KMS-11 (cell line): ENCODE data around the gene RAPGEF5.

ENCODE experiments used
- H2AFZ ChIP-seq: fragments of 200-600 bp; sonication (generic); 2 replicates; pipeline ENCODE4 v1.6.1; 2016; ENCODE audit warnings: antibody characterized with exemption, mixed run types, low read depth
- H3K27ac ChIP-seq: fragments of 200-600 bp; sonication (generic); 2 replicates; pipeline ENCODE4 v1.6.1; 2016; ENCODE audit warnings: mild to moderate bottlenecking, mixed run types
- H3K27me3 ChIP-seq: fragments of 200-600 bp; sonication (generic); 2 replicates; pipeline ENCODE4 v1.6.1; 2017; ENCODE audit warnings: mild to moderate bottlenecking, low read depth, mixed run types, moderate library complexity; ENCODE audit not compliant: insufficient read depth
- H3K36me3 ChIP-seq: fragments of 200-600 bp; sonication (generic); 2 replicates; pipeline ENCODE4 v1.6.1; 2017; ENCODE audit warnings: mild to moderate bottlenecking, mixed run types; ENCODE audit not compliant: insufficient read depth
- H3K4me1 ChIP-seq: fragments of 200-600 bp; sonication (generic); 2 replicates; pipeline ENCODE4 v1.6.1; 2016; ENCODE audit warnings: mild to moderate bottlenecking, low read depth, mixed run types; ENCODE audit not compliant: poor library complexity, severe bottlenecking
- H3K4me2 ChIP-seq: fragments of 200-600 bp; sonication (generic); 2 replicates; pipeline ENCODE4 v1.7.0; 2016; ENCODE audit warnings: mild to moderate bottlenecking, mixed run types
- H3K4me3 ChIP-seq: fragments of 200-600 bp; sonication (generic); IDR thresholded peaks from 2 replicates; pipeline ENCODE4 v1.6.1; 2017; ENCODE audit warnings: low read depth, low read length, mixed read lengths; ENCODE audit not compliant: insufficient read depth
- H3K79me2 ChIP-seq: fragments of 200-600 bp; sonication (generic); 2 replicates; pipeline ENCODE4 v1.6.1; 2016; ENCODE audit warnings: low read depth, mixed run types; ENCODE audit not compliant: insufficient read depth
- H3K9ac ChIP-seq: fragments of 200-600 bp; sonication (generic); 2 replicates; pipeline ENCODE4 v1.6.1; 2016; ENCODE audit warnings: mild to moderate bottlenecking, mixed run types
- H4K20me1 ChIP-seq: fragments of 200-600 bp; sonication (generic); 2 replicates; pipeline ENCODE4 v1.6.1; 2016; ENCODE audit warnings: mild to moderate bottlenecking, mixed run types; ENCODE audit not compliant: insufficient read depth
- TF ChIP-seq, protein P1 (sequence below): fragments of 200-600 bp; sonication (generic); conservative IDR thresholded peaks from 2 replicates; pipeline ENCODE4 v1.6.1; 2017; ENCODE audit warnings: low read depth, mild to moderate bottlenecking, antibody characterized with exemption, low read length, moderate library complexity, mixed read lengths

RAPGEF5 gene

DNA sequence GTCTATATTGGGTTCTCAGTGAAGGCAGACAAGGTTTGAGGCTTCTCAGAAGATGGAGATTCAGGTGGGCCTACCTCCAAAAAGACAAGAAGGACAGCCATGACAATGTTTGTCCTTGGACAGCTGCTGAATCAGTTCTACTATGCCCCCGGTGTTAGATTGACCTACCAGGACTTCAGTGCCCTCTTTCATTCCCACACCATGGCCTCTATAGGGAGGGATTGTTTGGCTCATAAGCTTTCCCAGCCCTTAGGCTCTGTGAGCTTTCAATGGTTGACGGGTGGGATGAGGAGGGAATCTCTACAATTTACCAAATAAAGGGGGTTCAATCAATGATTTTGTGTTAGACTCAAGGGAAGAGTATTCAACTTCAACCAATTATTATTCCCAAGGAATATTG is 23.4 kb upstream of the RAPGEF5 start:
- no peak overlapping the region for H3K4me2 ChIP-seq
- no peaks in the 10 kb centered on the region for H4K20me1 ChIP-seq
- H3K27ac ChIP-seq: no peak overlapping the region
- TF ChIP-seq, protein P1, sequence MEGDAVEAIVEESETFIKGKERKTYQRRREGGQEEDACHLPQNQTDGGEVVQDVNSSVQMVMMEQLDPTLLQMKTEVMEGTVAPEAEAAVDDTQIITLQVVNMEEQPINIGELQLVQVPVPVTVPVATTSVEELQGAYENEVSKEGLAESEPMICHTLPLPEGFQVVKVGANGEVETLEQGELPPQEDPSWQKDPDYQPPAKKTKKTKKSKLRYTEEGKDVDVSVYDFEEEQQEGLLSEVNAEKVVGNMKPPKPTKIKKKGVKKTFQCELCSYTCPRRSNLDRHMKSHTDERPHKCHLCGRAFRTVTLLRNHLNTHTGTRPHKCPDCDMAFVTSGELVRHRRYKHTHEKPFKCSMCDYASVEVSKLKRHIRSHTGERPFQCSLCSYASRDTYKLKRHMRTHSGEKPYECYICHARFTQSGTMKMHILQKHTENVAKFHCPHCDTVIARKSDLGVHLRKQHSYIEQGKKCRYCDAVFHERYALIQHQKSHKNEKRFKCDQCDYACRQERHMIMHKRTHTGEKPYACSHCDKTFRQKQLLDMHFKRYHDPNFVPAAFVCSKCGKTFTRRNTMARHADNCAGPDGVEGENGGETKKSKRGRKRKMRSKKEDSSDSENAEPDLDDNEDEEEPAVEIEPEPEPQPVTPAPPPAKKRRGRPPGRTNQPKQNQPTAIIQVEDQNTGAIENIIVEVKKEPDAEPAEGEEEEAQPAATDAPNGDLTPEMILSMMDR: no peak
- H3K9ac ChIP-seq: no peak overlapping the region
- no peaks in the 10 kb centered on the region for H3K79me2 ChIP-seq
- no peak overlapping the region for H2AFZ ChIP-seq
- no peaks in the 10 kb centered on the region for H3K4me1 ChIP-seq
- H3K4me3 ChIP-seq: no peak overlapping the region
- no peaks in the 10 kb centered on the region for H3K27me3 ChIP-seq
- H3K36me3 ChIP-seq: no peaks in the 10 kb centered on the region

DNA sequence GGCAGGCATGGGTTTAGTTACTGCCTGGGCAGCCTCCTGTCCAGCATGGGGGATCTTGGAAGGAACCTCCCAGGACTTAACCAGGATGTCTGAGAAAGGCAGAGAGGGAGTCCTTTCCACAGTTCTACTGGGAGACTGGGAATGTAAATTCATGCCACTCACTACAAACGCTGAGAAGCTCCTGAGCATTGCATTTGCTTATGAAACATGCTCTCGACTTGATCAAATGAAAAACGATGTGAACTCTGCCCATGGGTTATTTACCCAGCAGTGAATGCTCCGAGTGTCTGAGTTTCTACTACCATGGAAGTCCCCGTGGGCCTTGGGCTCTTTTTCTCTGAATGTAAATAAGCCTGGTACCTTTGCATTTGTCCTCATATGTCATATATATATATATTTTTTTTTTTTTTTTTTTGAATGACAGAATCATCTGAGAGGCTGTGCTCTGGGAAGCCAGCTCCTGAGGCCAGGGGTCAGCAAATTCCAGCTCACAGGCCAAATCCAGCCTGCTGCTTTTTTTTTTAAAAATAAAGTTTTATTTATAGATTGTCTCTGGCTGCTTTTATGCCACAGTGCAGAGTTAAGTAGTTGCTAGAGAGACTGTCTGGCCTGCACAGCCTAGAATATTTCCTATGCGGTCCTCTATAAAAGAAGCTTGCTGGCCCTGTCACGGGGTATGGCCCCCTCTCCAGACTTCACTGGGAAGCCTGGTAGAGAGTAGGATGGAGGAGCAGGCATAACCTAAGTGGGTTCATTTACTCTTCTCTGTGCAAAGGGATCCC is 21.4 kb upstream of the RAPGEF5 start:
- Histone ChIP-seq H3K36me3 (no peaks in the 10 kb centered on the region), H3K4me1 (no peaks in the 10 kb centered on the region), H3K4me3 (no peak overlapping the region), H3K79me2 (no peaks in the 10 kb centered on the region), H3K9ac (no peak overlapping the region), H3K27me3 (no peaks in the 10 kb centered on the region), H2AFZ (no peak overlapping the region), H4K20me1 (no peaks in the 10 kb centered on the region), H3K4me2 (no peak overlapping the region), H3K27ac (no peak overlapping the region)
- TF ChIP-seq, protein P1: no peak

DNA sequence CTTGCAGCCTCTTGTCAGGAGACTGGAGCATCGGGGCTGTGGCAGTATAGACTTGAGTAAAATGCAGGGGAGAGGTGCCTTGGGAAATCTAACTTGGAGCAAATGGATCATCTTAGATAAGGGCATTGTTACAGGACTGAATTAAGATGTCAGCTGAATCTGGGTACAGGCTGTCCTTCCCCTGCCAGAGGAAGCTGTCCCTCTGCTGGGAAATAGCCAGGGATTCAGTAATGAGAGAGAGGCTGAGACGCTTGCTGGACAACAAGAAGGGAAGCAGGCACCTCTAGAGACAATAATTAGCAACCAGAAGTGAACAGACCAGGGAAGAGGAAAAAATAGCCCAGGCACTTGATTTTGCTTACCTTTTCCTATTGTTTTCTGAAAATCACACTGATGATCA is 20.7 kb upstream of the RAPGEF5 start:
- Histone ChIP-seq H3K27ac (no peak overlapping the region), H3K36me3 (no peaks in the 10 kb centered on the region), H4K20me1 (no peaks in the 10 kb centered on the region), H3K9ac (no peak overlapping the region), H3K4me2 (no peak overlapping the region), H3K79me2 (no peaks in the 10 kb centered on the region), H3K4me3 (no peak overlapping the region), H3K4me1 (no peaks in the 10 kb centered on the region), H2AFZ (no peak overlapping the region), H3K27me3 (no peaks in the 10 kb centered on the region)
- TF ChIP-seq, protein P1: no peak

DNA sequence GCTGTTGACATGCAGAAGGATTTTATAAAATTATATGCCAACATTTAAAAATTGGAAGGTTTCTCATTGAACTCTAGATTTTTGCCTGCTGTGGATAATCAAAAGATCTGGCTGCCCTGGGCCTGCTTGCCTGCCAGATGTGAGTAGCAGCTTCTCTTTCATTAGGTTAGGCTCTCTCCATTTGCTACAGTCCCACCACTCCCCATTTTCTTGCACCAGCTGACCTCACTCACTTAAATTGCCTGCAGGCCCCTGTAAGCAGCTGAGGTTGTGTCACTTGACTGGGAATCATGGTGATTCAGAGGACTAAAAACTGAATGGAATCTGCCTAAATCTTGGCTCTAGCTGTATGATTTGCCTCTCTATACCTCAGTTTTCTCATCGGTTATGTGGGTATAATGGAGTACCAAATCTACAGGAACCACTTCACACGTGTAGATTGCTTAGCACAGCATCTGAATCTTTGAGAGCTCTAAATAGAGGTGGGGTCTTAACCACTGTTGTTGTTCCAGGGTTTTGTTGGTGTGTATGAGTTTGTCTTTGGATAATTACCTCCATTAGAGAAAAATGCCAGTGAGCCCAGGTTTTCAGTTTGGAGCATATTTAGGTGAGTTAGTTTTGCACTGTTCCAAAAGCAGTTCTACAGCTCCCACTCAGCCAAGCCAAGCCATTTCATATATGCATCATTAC is 18.6 kb upstream of the RAPGEF5 start:
- TF ChIP-seq, protein P1: no peak
- H3K36me3 ChIP-seq: no peaks in the 10 kb centered on the region
- no peak overlapping the region for H3K4me2 ChIP-seq
- H3K79me2 ChIP-seq: no peaks in the 10 kb centered on the region
- H4K20me1 ChIP-seq: no peaks in the 10 kb centered on the region
- no peak overlapping the region for H3K27ac ChIP-seq
- H3K4me3 ChIP-seq: no peak overlapping the region
- H3K4me1 ChIP-seq: peaks cover 5% of the 10 kb centered on the region
- no peak overlapping the region for H3K9ac ChIP-seq
- no peaks in the 10 kb centered on the region for H3K27me3 ChIP-seq
- H2AFZ ChIP-seq: no peak overlapping the region
